SK-N-SH (cell line): ENCODE data around the gene TECPR2. TPM values are rescaled to one million over a fixed set of nuclear protein-coding genes. Genes with fewer than 3 reads are reported as not detected.

ENCODE experiments used
- CTCF ChIA-PET: fragments of 300-600, 350-600 bp; formaldehyde crosslinking; extraction: SDS; loops from one replicate; lab custom pipeline; 2021; lab: Yijun Ruan, JAX
- POLR2A ChIA-PET: fragments of 350-600 bp; sonication (Branson Sonifier 250); formaldehyde crosslinking; extraction: SDS; loops from one replicate; lab custom pipeline; 2020; ENCODE audit warnings: antibody characterized with exemption, inconsistent platforms; lab: Yijun Ruan, JAX
- DNase-seq: peaks from one replicate; pipeline ENCODE4 v3.0.0; 2012
- H2AFZ ChIP-seq: fragments of 200-600 bp; sonication (generic); 2 replicates; pipeline ENCODE4 v1.8.1; 2016; ENCODE audit warnings: antibody characterized with exemption, mild to moderate bottlenecking, low read depth
- H3F3A ChIP-seq: fragments of 200-600 bp; sonication (generic); replicated peaks from 2 replicates; pipeline ENCODE3; 2016; ENCODE audit warnings: antibody characterized with exemption, mild to moderate bottlenecking; ENCODE audit not compliant: insufficient read depth
- H3K27ac ChIP-seq, 2 experiments: fragments of 200-500 bp in 1 of 2; fragments of 200-600 bp in 1 of 2; sonication (Bioruptor generic) in 1 of 2; sonication (generic), shearing (Covaris generic) in 1 of 2; 2 replicates each; pipeline versions ENCODE4 v1.5.1 to v1.6.1; 2014 to 2016; ENCODE audit warnings: low read depth in 2 of 2, inconsistent platforms in 1 of 2, low read length in 1 of 2, mild to moderate bottlenecking in 1 of 2, mixed read lengths in 1 of 2
- H3K27me3 ChIP-seq: fragments of 200-600 bp; sonication (generic), shearing (Covaris generic); 2 replicates; pipeline ENCODE4 v1.6.1; 2016; ENCODE audit warnings: mixed run types; ENCODE audit not compliant: insufficient read depth
- H3K36me3 ChIP-seq, 2 experiments: fragments of 200-500 bp in 1 of 2; fragments of 200-600 bp in 1 of 2; sonication (Bioruptor generic) in 1 of 2; sonication (generic) in 1 of 2; replicated peaks in 1 of 2; 2 replicates each; pipeline versions ENCODE3 to v1.5.1; 2014 to 2016; ENCODE audit warnings: low read length in 1 of 2, mild to moderate bottlenecking in 1 of 2; ENCODE audit not compliant: insufficient read depth in 2 of 2, control insufficient read depth in 1 of 2
- H3K4me1 ChIP-seq, 2 experiments: fragments of 200-500 bp in 1 of 2; fragments of 200-600 bp in 1 of 2; sonication (Bioruptor generic) in 1 of 2; sonication (generic), shearing (Covaris generic) in 1 of 2; 2 replicates each; pipeline versions ENCODE4 v1.5.1 to v1.6.1; 2014 to 2016; ENCODE audit warnings: low read depth in 1 of 2, low read length in 1 of 2, mixed run types in 1 of 2; ENCODE audit not compliant: insufficient read depth in 2 of 2, control insufficient read depth in 1 of 2
- H3K4me2 ChIP-seq: fragments of 200-600 bp; sonication (generic), shearing (Covaris generic); 2 replicates; pipeline ENCODE4 v1.6.1; 2017; ENCODE audit warnings: mixed run types
- H3K4me3 ChIP-seq, 2 experiments: fragments of 200-500 bp in 1 of 2; fragments of 200-600 bp in 1 of 2; sonication (Bioruptor generic) in 1 of 2; sonication (generic), shearing (Covaris generic) in 1 of 2; 2 replicates each; pipeline versions ENCODE4 v1.5.1 to v1.8.1; 2014 to 2016; ENCODE audit warnings: low read depth in 2 of 2, inconsistent platforms in 1 of 2, low read length in 1 of 2, mild to moderate bottlenecking in 1 of 2, mixed read lengths in 1 of 2, moderate library complexity in 1 of 2
- H3K79me2 ChIP-seq: fragments of 200-600 bp; sonication (generic); 2 replicates; pipeline ENCODE4 v1.8.1; 2017; ENCODE audit warnings: mild to moderate bottlenecking; ENCODE audit not compliant: insufficient read depth
- H3K9ac ChIP-seq: fragments of 200-600 bp; sonication (generic); 2 replicates; pipeline ENCODE4 v1.6.1; 2017; ENCODE audit warnings: mixed run types
- H3K9me2 ChIP-seq: fragments of 200-600 bp; sonication (generic); 2 replicates; pipeline ENCODE4 v1.6.1; 2017; ENCODE audit warnings: mixed run types
- H3K9me3 ChIP-seq: fragments of 200-600 bp; sonication (generic); 2 replicates; pipeline ENCODE4 v1.6.1; 2017; ENCODE audit warnings: mixed run types, mild to moderate bottlenecking, moderate library complexity
- H4K20me1 ChIP-seq: fragments of 200-600 bp; sonication (generic); 2 replicates; pipeline ENCODE4 v1.6.1; 2017; ENCODE audit warnings: mild to moderate bottlenecking, mixed run types; ENCODE audit not compliant: insufficient read depth
- CHD2 ChIP-seq: fragments of 150-350 bp; IDR thresholded peaks from 2 replicates; pipeline ENCODE4 v1.6.1; 2018; ENCODE audit warnings: low read length; ENCODE audit not compliant: partially characterized antibody
- FOSL2 ChIP-seq: IDR thresholded peaks from 2 replicates; pipeline ENCODE4 v1.4.0; 2012; ENCODE audit warnings: low read depth, mild to moderate bottlenecking, moderate library complexity, borderline replicate concordance
- FOXJ3 ChIP-seq: sonication (generic); formaldehyde crosslinking; IDR thresholded peaks from 2 replicates; pipeline ENCODE4 v1.5.1; 2020; ENCODE audit warnings: mild to moderate bottlenecking, missing genetic modification reagents
- FOXM1 ChIP-seq: IDR thresholded peaks from 2 replicates; pipeline ENCODE4 v1.4.0; 2012; ENCODE audit warnings: low read depth, mild to moderate bottlenecking
- GABPA ChIP-seq: IDR thresholded peaks from 2 replicates; pipeline ENCODE4 v1.4.0; 2012; ENCODE audit warnings: low read depth, mild to moderate bottlenecking
- GATA2 ChIP-seq: sonication (generic); formaldehyde crosslinking; IDR thresholded peaks from 2 replicates; pipeline ENCODE4 v1.5.0; 2020; ENCODE audit warnings: mild to moderate bottlenecking, missing genetic modification reagents
- IRF3 ChIP-seq: fragments of 150-350 bp; IDR thresholded peaks from 2 replicates; pipeline ENCODE4 v1.6.1; 2016; ENCODE audit warnings: mild to moderate bottlenecking, low read depth, low read length
- MXI1 ChIP-seq: IDR thresholded peaks from 2 replicates; pipeline ENCODE4 v1.6.1; 2012; ENCODE audit warnings: mild to moderate bottlenecking, low read depth, low read length, improper control_type of control experiment
- NFIC ChIP-seq: IDR thresholded peaks from 2 replicates; pipeline ENCODE4 v1.4.0; 2012; ENCODE audit warnings: borderline replicate concordance
- POLR2AphosphoS5 ChIP-seq: IDR thresholded peaks from 2 replicates; pipeline ENCODE4 v1.6.1; 2012; ENCODE audit warnings: low read depth, low read length
- RCOR1 ChIP-seq: fragments of 150-350 bp; IDR thresholded peaks from 2 replicates; pipeline ENCODE4 v1.6.1; 2017; ENCODE audit warnings: antibody characterized with exemption, low read length
- RFX5 ChIP-seq: IDR thresholded peaks from 2 replicates; pipeline ENCODE4 v1.6.1; 2012; ENCODE audit warnings: mild to moderate bottlenecking, improper control_type of control experiment, low read length
- SMC3 ChIP-seq: IDR thresholded peaks from 2 replicates; pipeline ENCODE4 v1.6.1; 2012; ENCODE audit warnings: low read depth, low read length, improper control_type of control experiment
- TAF1 ChIP-seq: IDR thresholded peaks from 2 replicates; pipeline ENCODE4 v1.6.1; 2012; ENCODE audit warnings: low read depth, mild to moderate bottlenecking, low read length, moderate library complexity, borderline replicate concordance
- USF2 ChIP-seq: fragments of 150-350 bp; IDR thresholded peaks from 2 replicates; pipeline ENCODE4 v1.6.1; 2017; ENCODE audit warnings: antibody characterized with exemption, low read length, low read depth, borderline replicate concordance
- YY1 ChIP-seq: IDR thresholded peaks from 2 replicates; pipeline ENCODE4 v1.4.0; 2012; ENCODE audit warnings: low read depth, mild to moderate bottlenecking
- WGBS: methylation state at CpG from one replicate; pipeline ENCODE4 v1.1.6; 2017; ENCODE audit warnings: low lambda C conversion rate; 5-methylcytosine and 5-hydroxymethylcytosine counted together
- polyA plus RNA-seq, 3 experiments: library from polyadenylated mRNA; depleted of rRNA; stranded (reverse); fragments of >200 nt; gene quantifications; 2 replicates each; pipeline ENCODE4 v1.2.3, GENCODE V29; 2012
- TF ChIP-seq, protein P1 (sequence below): IDR thresholded peaks from 2 replicates; pipeline ENCODE4; 2012
- TF ChIP-seq, protein P2 (sequence below): fragments of 200-600 bp; sonication (generic); IDR thresholded peaks from 2 replicates; pipeline ENCODE4 v1.6.1; 2017; ENCODE audit warnings: antibody characterized with exemption, mild to moderate bottlenecking, moderate library complexity
- TF ChIP-seq, protein P3 (sequence below): IDR thresholded peaks from 2 replicates; pipeline ENCODE4 v1.4.0; 2012; ENCODE audit warnings: low read depth, borderline replicate concordance

Gene TECPR2
- polyA plus RNA-seq, 1 of the 3 experiments (the other 2 are of a cell fraction) = 6.9 TPM

DNA sequence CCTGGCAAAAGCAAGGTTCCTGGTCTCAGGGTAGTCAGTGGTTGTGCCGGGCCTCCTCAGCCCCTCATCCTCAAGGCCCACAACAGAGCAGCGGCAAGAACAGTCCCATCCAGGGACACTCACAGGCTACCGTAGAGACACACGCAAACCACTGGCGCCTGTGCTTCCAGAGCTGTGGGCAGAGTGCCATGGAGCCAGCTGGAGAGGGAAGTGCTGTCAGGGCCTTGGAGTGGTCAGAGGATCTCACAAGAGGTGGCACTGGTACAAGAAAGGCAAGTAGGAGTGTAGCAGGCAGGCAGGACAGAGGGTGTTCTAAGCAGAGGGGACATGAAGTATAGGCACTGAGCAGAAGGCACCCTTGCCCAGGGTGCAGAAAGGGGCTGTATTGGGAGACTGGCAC is 112.2 kb downstream of the TECPR2 start (continued):
- TF ChIP-seq USF2 (no peak), RFX5 (no peak), SMC3 (no peak), CHD2 (no peak), YY1 (no peak)

- 100% methylated on average over 2 of the region's 2 CpGs for WGBS
- H3K4me1 ChIP-seq = peaks cover 5 to 16% of the 10 kb centered on the region in 2 experiments; a peak in 2 of 4 replicates
- H3K4me3 ChIP-seq = no peak overlapping the region
- no peaks in the 10 kb centered on the region for H3K27me3 ChIP-seq
- H3K4me2 ChIP-seq = no peak overlapping the region
- no peak overlapping the region for H3K9ac ChIP-seq
- H2AFZ ChIP-seq = no peak overlapping the region
- H3F3A ChIP-seq = no peaks in the 10 kb centered on the region
- POLR2A ChIA-PET = interaction anchor here (0.7 kb wide), 1 partner anchor 41 kb away, joined by 3 read pairs; no protein-coding TSS in a partner anchor
- no peaks in the 10 kb centered on the region for H4K20me1 ChIP-seq
- no peak for DNase-seq
- CTCF ChIA-PET = interaction anchor here (0.6 to 3.8 kb wide), 5 partner anchors 10 to 379 kb away, joined by 3 to 16 read pairs (median 3); no protein-coding TSS in a partner anchor
- no peaks in the 10 kb centered on the region for H3K36me3 ChIP-seq
- no peaks in the 10 kb centered on the region for H3K79me2 ChIP-seq
- H3K9me3 ChIP-seq = no peaks in the 10 kb centered on the region
- no peaks in the 10 kb centered on the region for H3K9me2 ChIP-seq
- H3K27ac ChIP-seq = no peak overlapping the region; a peak in 1 of 4 replicates
- TF ChIP-seq FOSL2 = no peak
- no peak for TF ChIP-seq GABPA
- TF ChIP-seq FOXJ3 (CRISPR knock-in tag) = no peak
- TF ChIP-seq, protein P1, sequence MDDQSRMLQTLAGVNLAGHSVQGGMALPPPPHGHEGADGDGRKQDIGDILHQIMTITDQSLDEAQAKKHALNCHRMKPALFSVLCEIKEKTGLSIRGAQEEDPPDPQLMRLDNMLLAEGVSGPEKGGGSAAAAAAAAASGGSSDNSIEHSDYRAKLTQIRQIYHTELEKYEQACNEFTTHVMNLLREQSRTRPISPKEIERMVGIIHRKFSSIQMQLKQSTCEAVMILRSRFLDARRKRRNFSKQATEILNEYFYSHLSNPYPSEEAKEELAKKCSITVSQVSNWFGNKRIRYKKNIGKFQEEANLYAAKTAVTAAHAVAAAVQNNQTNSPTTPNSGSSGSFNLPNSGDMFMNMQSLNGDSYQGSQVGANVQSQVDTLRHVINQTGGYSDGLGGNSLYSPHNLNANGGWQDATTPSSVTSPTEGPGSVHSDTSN = no peak
- TF ChIP-seq YY1 = no peak
- no peak for TF ChIP-seq TAF1
- no peak for TF ChIP-seq POLR2AphosphoS5
- TF ChIP-seq MXI1 = no peak
- TF ChIP-seq IRF3 = no peak
- no peak for TF ChIP-seq NFIC
- no peak for TF ChIP-seq FOXM1
- no peak for TF ChIP-seq GATA2 (CRISPR knock-in tag)
- TF ChIP-seq, protein P2, sequence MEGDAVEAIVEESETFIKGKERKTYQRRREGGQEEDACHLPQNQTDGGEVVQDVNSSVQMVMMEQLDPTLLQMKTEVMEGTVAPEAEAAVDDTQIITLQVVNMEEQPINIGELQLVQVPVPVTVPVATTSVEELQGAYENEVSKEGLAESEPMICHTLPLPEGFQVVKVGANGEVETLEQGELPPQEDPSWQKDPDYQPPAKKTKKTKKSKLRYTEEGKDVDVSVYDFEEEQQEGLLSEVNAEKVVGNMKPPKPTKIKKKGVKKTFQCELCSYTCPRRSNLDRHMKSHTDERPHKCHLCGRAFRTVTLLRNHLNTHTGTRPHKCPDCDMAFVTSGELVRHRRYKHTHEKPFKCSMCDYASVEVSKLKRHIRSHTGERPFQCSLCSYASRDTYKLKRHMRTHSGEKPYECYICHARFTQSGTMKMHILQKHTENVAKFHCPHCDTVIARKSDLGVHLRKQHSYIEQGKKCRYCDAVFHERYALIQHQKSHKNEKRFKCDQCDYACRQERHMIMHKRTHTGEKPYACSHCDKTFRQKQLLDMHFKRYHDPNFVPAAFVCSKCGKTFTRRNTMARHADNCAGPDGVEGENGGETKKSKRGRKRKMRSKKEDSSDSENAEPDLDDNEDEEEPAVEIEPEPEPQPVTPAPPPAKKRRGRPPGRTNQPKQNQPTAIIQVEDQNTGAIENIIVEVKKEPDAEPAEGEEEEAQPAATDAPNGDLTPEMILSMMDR = no peak
- TF ChIP-seq RCOR1 = no peak
- TF ChIP-seq, protein P3, sequence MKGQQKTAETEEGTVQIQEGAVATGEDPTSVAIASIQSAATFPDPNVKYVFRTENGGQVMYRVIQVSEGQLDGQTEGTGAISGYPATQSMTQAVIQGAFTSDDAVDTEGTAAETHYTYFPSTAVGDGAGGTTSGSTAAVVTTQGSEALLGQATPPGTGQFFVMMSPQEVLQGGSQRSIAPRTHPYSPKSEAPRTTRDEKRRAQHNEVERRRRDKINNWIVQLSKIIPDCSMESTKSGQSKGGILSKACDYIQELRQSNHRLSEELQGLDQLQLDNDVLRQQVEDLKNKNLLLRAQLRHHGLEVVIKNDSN = no peak
Observed at GRCh38 chr14:102479107-102479506, 116.4 kb downstream of the TECPR2 start.
